Stimulated activated CD8-positive, alpha-beta memory T cell treated with anti-CD3 and anti-CD28 coated beads, Interleukin-7, amount 100 ng/mL, for 48 hours (primary cell): ENCODE results near the gene SPATC1L.
"Not testable (repeated sequence)": the region's sequence is repeated elsewhere in the genome, so short reads cannot be mapped to it uniquely, and the experiment has no call there.

Experiments
- DNase-seq, 2 donors: peaks; one replicate each; pipeline ENCODE4 v3.0.0-alpha.2; 2020; ENCODE audit warnings: low read depth in 1 of 2; ENCODE audit errors: extremely low read depth in 1 of 2

SPATC1L gene

GRCh38 chr21:46183910-46184624 is at the start of gene SPATC1L:
TSS of gene SPATC1L (minus strand) at chr21:46184459. CDS start at chr21:46182816, 1,643 bp downstream.
- peak; percentile 19 to 37 for DNase-seq

GRCh38 chr21:46229923-46230260 is 45.6 kb upstream of the SPATC1L start:
- DNase-seq: no peak

GRCh38 chr21:46229133-46229922 is 45.1 kb upstream of the SPATC1L start:
- peak in 1 of 2 donors; percentile 12 for DNase-seq

GRCh38 chr21:46228345-46229051 is 44.2 kb upstream of the SPATC1L start, which contains the start of gene LSS:
TSS of gene LSS (minus strand) at chr21:46228774. CDS start at chr21:46228745, 29 bp downstream.
- peak; percentile 94 to 96 for DNase-seq

GRCh38 chr21:46227811-46228344 is 43.6 kb upstream of the SPATC1L start:
- no peak for DNase-seq

DNA sequence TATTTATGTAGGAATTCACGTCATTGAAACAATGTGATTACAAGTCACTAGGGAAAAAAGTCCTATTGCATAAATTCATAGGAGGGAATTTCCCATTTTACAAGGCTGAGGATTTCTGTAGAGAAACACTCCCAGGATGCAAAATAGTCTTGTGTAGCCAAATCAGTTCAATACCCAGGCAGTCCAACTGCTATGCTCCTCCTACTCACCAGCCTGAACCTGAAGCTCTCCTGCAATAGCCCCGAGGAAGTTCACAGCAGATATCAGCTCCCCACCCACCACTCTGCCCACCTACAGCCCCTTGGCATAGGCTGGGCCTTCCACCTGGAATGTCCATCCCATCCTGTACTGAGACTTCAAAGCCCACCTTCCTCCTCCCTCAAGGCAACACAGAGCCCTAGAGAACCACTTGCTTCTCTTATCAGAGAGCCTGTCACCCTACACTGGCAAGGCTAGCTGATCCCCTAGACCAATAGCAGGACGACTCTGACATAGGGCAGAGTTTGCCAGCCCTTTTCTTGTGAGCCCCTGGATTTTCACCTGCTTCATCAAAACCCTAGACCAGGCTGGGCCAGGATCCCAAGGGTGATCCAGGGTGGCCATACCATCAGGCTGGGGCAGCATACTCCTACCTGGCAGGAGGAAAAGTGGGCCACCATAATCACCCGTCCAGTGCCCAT is 42.8 kb upstream of the SPATC1L start:
- DNase-seq: no peak

- DNase-seq: no peak
Measured at GRCh38 chr21:46226146-46226545, 41.9 kb upstream of the SPATC1L start.

- DNase-seq: not testable (repeated sequence)
Measured at GRCh38 chr21:46223661-46224060, 39.4 kb upstream of the SPATC1L start.

DNA sequence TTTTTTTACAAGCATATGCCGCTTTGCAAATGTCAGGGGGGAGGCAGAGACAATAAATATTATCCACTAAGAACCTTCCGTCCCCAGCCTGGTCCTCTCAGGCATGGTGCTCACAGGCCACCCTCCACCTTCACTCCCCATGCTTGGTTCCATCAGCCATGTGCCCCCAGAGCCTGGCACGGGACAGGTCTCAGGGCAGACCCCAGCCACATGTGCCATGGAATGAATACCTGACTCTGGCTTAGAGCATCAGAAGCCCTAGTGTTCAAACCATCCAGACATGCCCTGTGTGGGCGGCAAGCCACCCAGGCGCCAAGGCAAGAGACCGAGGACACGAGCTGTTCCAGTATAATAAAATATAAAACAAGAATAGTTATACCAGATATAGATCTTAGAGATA is 39.0 kb upstream of the SPATC1L start:
- no peak for DNase-seq

DNA sequence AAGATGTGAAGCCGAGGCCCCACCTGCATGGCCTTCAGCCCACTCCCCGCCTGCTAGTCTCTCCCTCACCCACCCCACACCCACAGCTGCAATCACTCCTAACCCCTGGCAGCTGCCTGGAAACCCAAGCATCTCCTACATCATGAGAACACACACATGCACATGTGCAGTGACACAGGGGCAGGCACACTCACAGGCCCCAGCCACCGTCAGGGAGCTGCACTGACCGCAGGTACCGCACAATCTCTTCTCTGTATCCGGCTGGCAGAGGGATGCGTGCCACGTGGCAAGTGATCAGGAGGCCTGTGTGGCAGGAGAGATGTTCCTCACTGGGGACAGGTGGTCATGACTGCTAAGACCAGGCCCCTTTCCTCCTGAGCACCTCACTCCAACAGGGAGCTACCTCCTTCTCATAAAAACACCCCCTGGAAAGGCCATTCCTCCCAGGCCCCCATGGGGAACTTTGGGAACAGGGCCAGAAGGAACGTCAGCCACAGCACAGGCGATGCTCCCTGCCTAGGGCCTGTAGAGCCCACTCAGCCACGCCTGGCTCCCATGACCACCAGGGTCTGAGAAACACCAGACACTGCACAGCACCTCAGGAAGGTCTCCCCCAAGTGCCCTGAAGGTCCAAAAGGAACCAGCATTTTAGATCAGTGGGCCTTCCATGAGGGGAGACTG is 38.3 kb upstream of the SPATC1L start:
- no peak for DNase-seq

DNA sequence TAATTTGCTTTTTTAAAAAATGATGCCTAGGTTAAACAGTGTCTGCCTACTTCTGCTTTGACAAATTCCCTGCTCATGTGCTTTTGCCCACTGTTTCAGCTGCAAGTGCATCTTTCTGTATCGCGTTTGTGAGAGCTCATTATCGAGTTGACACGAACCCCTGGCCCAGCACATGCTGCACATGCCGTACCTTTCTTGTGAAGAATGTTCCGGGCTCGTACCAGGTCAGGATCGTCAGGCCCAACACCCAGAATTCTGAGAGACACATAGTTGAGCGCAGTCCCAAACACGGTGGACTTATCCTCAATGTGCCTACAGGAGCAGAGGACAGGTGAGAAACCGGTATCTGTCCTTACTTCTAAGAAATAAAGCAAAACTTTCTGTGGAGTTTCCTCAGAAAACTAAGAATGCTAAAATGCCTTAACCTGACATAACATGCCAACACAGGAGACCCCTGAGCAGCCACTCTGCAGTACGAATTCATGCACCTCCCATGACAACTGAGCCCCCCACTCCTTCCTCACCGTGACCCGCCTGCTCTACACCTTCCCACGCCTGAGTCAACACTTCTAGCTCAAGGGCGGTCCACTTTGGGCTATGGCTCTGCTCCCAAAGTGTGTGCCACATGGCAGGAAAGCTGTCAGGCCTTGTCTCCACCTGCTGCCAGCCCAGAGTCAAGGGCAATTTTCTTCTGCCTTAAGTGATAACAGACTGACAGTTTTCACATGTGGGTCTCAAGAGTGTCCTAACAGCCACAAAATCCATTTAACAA is 37.6 kb upstream of the SPATC1L start:
- no peak for DNase-seq

DNA sequence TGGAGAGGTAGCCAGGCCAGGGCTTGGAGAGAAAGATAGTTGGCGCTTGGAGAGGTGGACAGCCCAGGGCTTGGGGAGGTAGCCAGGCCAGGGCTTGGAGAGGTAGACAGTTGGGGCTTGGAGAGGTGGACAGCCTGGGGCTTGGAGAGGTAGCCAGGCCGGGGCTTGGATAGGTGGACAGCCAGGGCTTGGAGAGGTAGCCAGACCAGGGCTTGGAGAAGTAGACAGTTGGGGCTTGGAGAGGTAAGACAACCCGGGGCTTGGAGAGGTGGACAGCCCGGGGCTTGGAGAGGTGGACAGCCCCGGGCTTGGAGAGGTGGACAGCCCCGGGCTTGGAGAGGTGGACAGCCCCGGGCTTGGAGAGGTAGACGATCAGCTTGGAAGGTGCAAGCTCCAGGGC is 36.6 kb upstream of the SPATC1L start:
- no peak for DNase-seq

- DNase-seq: no peak
Measured at GRCh38 chr21:46220275-46220810, 36.1 kb upstream of the SPATC1L start.

- no peak for DNase-seq
Measured at GRCh38 chr21:46219591-46220239, 35.5 kb upstream of the SPATC1L start.

DNA sequence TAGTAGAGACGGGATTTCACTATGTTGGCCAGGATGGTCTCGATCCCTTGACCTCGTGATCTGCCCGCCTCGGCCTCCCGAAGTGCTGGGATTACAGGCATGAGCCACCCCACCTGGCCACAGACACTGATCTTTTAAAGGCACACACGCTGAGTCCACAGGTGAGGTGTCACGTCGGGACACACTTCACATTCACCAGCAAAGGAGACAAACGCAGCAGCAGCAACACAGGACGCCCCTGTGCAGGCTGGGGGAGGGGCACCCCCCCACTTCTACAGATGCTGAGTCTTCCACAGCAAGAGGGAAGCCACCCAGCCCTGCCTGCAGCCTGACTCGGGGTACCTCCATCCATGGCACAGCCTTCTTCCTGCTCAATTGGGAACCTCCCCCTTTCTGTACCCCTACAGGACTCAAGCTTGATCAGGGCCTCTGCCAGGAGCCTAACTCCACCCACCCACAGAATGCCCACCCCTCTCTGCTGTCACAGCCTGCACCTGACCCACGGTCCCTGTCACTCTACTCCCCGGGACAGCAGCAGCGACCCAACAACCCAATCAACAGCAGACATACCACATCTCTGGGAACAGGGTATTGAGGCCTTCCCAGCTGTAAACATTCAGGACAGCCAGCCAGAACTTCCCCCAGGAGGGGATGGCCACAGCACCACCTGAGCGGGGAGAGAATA is 34.8 kb upstream of the SPATC1L start:
- no peak for DNase-seq

DNA sequence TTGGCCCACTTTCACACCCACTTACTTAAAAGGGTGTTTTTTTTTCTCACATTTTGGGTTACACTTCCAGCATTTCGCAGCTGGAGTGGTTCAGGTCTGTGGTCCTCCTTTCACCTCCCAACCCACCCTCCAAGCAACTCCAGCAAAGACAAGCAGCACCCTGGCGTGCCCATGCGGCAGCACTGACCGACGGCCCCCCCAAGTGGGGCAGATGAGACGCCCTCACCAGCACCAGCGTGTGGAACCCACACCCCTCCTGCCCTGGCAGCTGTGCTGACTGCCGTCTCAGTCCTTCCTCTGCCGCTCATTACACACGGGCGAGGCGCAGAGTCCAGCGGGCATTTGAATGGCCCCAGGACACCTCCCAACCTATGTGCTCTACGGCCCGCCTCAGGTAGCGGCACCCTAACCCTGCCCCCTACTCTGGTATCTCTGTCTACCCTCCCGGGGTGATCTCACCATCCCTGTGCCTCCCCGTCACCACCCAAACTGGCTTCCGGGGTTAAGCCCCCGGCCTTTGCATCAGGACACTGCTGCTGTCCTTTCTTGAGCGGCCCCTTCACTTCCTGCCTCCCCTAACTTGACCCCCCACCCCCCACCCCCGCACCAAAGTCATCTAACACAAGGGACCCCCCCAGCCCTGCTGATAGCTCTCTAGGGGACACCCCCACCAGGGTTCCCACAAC is 33.4 kb upstream of the SPATC1L start:
- no peak for DNase-seq

DNA sequence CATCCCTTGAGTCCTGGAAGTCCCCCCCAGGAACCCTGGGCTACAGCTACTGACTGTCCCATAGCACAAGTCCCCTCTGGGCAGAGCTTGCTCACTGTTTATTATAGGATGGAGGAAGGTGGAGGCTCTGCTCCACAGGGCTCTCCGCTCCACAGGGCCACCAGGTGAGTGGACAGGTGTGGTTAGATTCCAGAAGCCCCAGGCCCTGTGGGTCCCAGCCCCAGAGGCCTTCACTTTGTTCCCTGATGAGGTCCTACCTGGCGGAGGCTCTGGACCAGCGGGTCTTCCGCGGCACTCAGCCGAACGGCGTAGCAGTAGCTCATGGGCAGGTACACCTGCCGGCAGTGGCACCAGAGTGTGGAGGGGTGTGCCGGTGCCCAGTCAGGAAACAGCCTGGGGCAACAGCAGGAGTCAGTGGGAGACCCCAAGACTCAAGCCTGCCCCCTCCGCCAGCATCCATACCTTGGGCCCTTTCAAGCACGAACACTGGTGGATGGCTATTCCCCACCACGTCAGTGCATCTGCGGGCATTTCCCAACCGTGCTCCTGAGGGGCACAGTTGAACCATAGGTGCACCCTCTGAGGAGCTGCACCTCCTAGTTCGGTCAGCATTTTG is 32.0 kb upstream of the SPATC1L start:
- DNase-seq: no peak
